Spinal cord (tissue), 10 donors: ENCODE measurements around the gene CNBD2. TPM values are rescaled to one million over a fixed set of nuclear protein-coding genes. Genes with fewer than 3 reads are reported as not detected.
"Not testable (repeated sequence)": the region's sequence is repeated elsewhere in the genome, so short reads cannot be mapped to it uniquely, and the experiment has no call there.

ENCODE experiments used
- DNase-seq, 6 donors: peaks; one replicate each; pipeline versions ENCODE4 v3.0.0 to v3.0.0-alpha.2; 2013 to 2015; ENCODE audit warnings: low spot score in 6 of 6, low read depth in 4 of 6
- H3K27ac ChIP-seq: one replicate; pipeline ENCODE4 v1.5.1; 2013; ENCODE audit warnings: low read depth, low read length, control low read depth
- H3K27me3 ChIP-seq: one replicate; pipeline ENCODE4 v1.6.1; 2013; ENCODE audit warnings: low read length; ENCODE audit not compliant: control insufficient read depth, insufficient read depth
- H3K36me3 ChIP-seq: one replicate; pipeline ENCODE4 v1.6.1; 2013; ENCODE audit warnings: low read length; ENCODE audit not compliant: control insufficient read depth, insufficient read depth
- H3K4me1 ChIP-seq: one replicate; pipeline ENCODE4 v1.6.1; 2013; ENCODE audit warnings: low read length; ENCODE audit not compliant: control insufficient read depth, insufficient read depth
- H3K4me3 ChIP-seq: one replicate; pipeline ENCODE4 v1.5.1; 2013; ENCODE audit warnings: low read depth, low read length, control low read depth
- H3K9me3 ChIP-seq: one replicate; pipeline ENCODE4 v1.6.1; 2013; ENCODE audit warnings: low read length; ENCODE audit not compliant: control insufficient read depth, insufficient read depth
- WGBS: methylation state at CpG from one replicate; pipeline ENCODE4 v1.1.5; 2013; ENCODE audit warnings: missing lambda C conversion rate; ENCODE audit not compliant: insufficient coverage; 5-methylcytosine and 5-hydroxymethylcytosine counted together
- polyA plus RNA-seq, 2 donors: library from polyadenylated mRNA; unstranded; fragments of 120-200 nt; gene quantifications; one replicate each; pipeline ENCODE4 v1.2.1, GENCODE V29; 2013; ENCODE audit not compliant: insufficient read length in 2 of 2
- total RNA-seq, 2 donors: library from RNA; depleted of rRNA in 1 of 2; stranded (reverse); fragments of 120-200 nt in 1 of 2; fragments of >200 nt in 1 of 2; gene quantifications; one replicate each; pipeline versions ENCODE4 v1.2.3 to v1.2.4, GENCODE V29; 2013 to 2014
- donor health status: healthy.

The CNBD2 gene
- total and polyA plus RNA-seq, 4 donors, result 0.41 to 9.8 (median 2.1) TPM

DNA sequence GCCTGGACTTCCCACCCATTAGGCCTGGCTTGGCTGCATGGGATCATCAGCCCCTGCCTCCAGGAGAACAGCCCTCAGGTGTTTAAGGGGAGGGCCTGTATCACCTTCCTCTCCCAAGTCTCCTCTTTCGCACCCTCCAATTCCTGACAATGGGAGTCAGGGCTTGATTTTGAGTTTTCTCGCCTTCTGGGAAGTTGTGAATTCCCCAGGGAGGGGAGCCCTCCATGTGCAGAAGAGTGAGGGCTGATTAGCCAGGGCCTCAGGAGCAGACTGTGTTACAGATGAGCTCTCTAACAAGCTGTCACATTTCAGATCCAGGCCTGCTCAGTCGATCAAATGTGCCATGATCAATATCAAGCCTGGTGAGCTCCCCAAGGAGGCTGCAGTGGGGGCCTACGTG is 42.4 kb downstream of the CNBD2 start:
- DNase-seq, result peak in 1 of 6 donors; percentile 47

DNA sequence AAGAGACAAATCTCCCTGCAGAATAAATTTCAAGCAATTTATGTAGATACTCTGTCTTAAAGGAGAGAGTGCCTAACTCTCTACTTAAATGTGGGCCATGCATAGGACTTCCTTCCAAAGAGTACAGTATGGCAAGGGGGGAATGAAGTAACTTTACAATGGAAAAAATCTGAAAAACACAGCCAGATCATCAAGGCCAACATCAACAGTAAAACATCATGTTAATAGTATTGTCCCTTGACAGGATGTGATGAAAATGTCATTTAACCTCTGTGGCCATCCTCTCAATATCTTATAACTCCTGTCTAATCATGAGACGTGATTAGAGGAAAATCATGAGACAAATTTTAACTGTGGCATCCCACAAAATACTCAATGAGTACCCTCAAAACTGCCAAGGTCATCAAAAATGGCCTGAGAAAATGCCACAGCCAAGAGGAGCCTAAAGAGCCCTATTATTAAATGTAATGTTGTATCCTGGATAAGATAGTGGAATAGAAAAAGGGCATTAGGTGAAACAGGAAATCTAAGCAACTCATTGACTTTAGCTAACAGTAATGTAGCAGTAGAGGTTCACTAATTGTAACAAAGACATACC is 47.5 kb downstream of the CNBD2 start:
- Histone ChIP-seq H3K27ac (no peak overlapping the region), H3K36me3 (no peaks in the 10 kb centered on the region), H3K27me3 (no peaks in the 10 kb centered on the region), H3K4me3 (no peak overlapping the region), H3K4me1 (peaks cover 8% of the 10 kb centered on the region), H3K9me3 (no peaks in the 10 kb centered on the region)
- no CpG with 5 or more reads among the region's 1 CpG for WGBS
- no peak for DNase-seq

More for the DNA sequence above, 42.4 kb downstream of the CNBD2 start:
- H3K27ac ChIP-seq, result no peak overlapping the region
- WGBS, result 64% methylated on average over 3 of the region's 4 CpGs
- H3K9me3 ChIP-seq, result no peaks in the 10 kb centered on the region
- no peaks in the 10 kb centered on the region for H3K36me3 ChIP-seq
- no peaks in the 10 kb centered on the region for H3K4me1 ChIP-seq
- no peaks in the 10 kb centered on the region for H3K27me3 ChIP-seq
- H3K4me3 ChIP-seq, result no peak overlapping the region

DNA sequence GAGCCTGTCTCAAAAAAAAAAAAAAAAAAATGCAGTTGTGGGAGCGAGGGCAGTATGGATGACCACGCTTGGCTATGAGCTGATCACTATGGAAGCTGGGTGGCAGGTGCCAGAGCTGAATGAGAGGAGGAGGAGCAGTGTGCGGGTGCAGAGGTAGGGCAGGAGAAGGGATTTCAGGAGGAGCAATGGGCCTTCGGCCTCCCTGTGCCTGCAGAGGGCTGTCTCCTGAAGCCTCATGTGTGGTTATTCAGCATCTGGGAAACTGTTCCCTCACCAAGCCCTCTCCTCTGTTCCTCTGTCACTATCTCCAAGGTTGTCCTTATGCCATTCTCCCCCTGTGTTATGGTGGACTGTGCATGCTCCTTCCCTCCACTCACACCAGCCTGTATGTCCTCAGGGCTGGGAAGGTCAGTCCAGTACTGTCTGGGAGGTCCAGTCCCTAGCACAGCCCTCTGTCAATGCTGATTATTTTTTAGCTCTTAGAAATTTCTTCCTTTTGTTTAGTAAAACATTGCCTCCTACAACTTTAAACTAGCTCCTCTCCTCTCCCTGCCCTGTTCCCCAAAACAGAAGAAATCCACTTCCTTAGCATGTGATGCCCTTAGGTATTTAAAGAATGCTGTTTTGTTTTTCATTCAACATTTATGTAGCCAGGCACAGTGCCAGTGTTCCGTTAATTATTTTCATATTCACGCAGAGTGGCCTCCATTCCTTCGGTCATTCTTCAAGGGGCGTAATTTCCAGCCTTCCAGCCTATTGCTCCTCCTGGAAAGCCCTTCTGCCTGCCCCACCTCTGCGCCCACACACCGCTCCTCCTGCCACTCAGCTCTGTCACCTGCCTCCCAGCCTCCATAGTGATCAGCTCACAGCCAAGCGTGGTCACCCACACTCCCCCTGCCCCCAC is 48.9 kb downstream of the CNBD2 start:
- no peak overlapping the region for H3K4me3 ChIP-seq
- 77% methylated on average over 8 of the region's 11 CpGs for WGBS
- peaks cover 8% of the 10 kb centered on the region for H3K4me1 ChIP-seq
- H3K9me3 ChIP-seq, result no peaks in the 10 kb centered on the region
- no peaks in the 10 kb centered on the region for H3K27me3 ChIP-seq
- no peaks in the 10 kb centered on the region for H3K36me3 ChIP-seq
- peak overlapping the region; percentile 76 for H3K27ac ChIP-seq
- peak in 2 of 6 donors; percentile 12 to 78 for DNase-seq

DNA sequence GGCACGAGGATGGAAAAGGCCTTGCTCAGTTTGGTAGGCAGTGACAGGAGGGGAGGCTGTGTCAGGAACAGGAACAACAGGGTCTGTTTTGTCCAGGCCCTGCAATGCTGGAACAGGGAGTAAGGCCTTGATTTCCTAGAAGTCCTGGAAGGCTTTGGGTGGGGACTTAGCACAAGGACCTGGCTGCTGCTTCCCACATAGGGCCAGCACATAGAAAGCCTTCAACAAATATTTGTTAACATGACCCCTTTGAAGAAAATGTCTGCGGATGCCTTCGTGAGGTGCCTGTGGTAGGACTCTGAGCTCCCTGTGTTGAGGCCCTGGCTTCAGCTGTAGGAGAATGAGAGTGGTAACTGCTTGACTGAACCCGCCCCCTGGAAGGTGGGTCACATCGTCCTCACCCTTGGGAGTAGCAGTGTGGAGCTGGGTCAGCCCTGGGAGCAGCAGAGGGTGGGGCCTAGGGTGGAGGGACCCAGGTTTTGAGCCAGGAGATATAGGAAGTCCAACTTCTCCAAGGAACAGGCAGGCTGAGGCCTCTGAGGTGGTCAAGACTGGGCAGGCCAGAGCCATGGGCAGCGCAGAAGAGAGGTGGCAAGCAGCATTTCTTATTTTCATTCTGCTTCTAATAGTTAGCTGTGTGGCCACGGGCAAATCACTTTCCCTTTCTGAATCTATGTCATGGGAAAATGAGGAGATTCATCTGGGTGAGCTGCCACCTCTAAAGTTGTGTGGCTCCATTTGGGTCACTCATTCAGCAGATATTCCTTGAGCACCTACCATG is 50.0 kb downstream of the CNBD2 start:
- no peaks in the 10 kb centered on the region for H3K36me3 ChIP-seq

DNA sequence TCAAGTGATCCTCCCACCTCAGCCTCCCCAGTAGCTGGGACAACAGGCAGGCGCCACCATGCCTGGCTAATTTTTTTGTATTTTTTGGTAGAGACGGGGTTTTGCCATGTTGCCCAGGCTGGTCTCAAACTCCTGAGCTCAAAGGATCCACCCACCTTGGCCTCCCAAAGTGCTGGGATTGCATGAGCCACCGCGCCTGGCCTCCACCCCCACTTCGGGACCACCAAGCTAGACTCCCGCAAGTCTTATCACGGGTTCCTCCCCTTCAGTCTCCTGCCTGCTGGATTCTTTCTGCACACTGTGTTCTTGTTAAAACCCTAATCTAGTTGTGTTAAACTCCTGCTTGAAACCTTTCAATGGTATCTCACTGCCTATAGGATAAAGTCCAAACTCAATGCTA is 57.7 kb downstream of the CNBD2 start:
- not testable (repeated sequence) for H3K4me1 ChIP-seq, H3K36me3 ChIP-seq, H3K4me3 ChIP-seq, H3K27me3 ChIP-seq, H3K9me3 ChIP-seq, DNase-seq, H3K27ac ChIP-seq
- WGBS, result 89% methylated on average over 6 of the region's 7 CpGs

More for the DNA sequence above, 50.0 kb downstream of the CNBD2 start:
- no peak for DNase-seq
- peaks cover 8% of the 10 kb centered on the region for H3K4me1 ChIP-seq
- no peaks in the 10 kb centered on the region for H3K27me3 ChIP-seq
- H3K9me3 ChIP-seq, result no peaks in the 10 kb centered on the region
- 73% methylated on average over 4 of the region's 7 CpGs for WGBS
- peak overlapping the region; percentile 76 for H3K27ac ChIP-seq
- H3K4me3 ChIP-seq, result no peak overlapping the region

DNA sequence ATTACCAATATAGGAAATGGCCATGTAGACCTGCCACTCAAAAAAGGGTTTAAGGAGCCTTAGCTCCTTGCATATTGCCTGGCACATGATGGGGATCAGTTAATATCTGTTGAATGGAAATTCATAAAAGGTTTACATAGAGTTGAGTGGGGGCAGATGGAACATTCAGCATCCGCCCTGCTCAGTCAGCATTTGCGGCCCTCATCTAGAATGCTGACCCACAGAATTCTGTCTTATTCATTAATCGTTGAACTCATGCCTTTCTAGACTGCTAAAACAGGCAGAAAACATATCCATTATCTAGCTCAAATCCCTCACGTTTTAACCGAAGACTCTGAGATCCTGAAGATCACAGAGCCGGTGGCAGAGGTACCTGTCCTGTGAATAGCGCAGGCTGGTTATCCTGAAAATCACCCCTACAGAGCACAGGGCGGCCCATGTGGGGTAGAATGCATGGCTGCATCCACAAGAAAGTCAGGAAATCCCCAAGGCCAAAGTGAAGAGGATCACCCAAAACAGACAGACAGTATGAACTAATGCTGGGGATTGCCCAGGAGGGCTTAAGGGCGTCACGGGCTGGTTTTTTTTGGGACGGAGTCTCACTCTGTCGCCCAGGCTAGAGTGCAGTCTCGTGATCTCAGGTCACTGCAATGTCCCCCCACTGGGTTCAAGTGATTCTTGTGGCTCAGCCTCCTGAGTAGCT is 59.9 kb downstream of the CNBD2 start:
- H3K36me3 ChIP-seq, result no peaks in the 10 kb centered on the region
- DNase-seq, result no peak
- 92% methylated on average over 13 of the region's 13 CpGs for WGBS
- H3K27me3 ChIP-seq, result no peaks in the 10 kb centered on the region
- no peaks in the 10 kb centered on the region for H3K4me1 ChIP-seq
- H3K9me3 ChIP-seq, result no peaks in the 10 kb centered on the region
- H3K4me3 ChIP-seq, result no peak overlapping the region
- H3K27ac ChIP-seq, result no peak overlapping the region

DNA sequence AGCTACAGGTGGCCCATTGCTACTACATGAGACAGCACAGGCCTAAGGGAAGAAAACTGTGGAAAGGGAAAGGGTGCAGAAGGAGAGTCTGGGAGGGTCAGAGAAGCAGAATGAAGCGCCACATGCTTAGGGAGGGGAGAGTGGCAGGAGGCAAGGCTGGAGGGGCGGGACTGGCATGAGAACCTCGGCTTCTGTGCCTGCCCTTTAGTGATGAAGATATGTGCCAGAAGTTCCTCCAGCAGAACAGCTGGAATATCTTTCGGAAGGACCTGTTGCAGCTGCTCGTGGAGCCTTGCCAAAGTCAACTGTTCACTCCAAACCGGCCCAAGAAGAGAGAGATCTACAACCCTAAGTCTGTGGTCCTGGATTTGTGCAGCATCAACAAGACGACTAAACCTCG is 61.8 kb downstream of the CNBD2 start:
- WGBS, result 70% methylated on average over 6 of the region's 8 CpGs
- H3K27ac ChIP-seq, result no peak overlapping the region
- H3K27me3 ChIP-seq, result no peaks in the 10 kb centered on the region
- H3K4me3 ChIP-seq, result no peak overlapping the region
- H3K9me3 ChIP-seq, result no peaks in the 10 kb centered on the region
- peak in 1 of 6 donors; percentile 46 for DNase-seq
- H3K4me1 ChIP-seq, result no peaks in the 10 kb centered on the region
- no peaks in the 10 kb centered on the region for H3K36me3 ChIP-seq

DNA sequence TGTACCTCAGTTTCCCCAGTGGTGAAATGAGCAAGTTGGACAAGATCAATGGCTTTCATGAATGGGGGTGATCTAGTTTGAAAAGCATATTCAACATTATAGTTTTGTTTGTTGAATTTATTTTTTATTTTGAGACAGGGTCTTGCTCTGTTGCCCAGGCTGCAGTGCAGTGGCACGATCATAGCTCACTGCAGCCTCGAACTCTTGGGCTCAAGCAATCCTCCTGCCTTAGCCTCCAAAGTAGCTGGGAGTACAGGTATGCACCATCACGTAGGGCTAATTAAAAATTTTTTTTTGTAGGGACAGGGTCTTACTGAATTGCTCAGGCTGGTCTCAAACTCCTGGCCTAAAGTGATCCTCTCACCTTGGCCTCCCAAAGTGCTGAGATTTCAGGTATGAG is 63.4 kb downstream of the CNBD2 start:
- no peaks in the 10 kb centered on the region for H3K4me1 ChIP-seq
- H3K9me3 ChIP-seq, result no peaks in the 10 kb centered on the region
- DNase-seq, result no peak
- H3K27me3 ChIP-seq, result no peaks in the 10 kb centered on the region
- H3K27ac ChIP-seq, result no peak overlapping the region
- 88% methylated on average over 3 of the region's 3 CpGs for WGBS
- H3K4me3 ChIP-seq, result no peak overlapping the region
- H3K36me3 ChIP-seq, result no peaks in the 10 kb centered on the region

DNA sequence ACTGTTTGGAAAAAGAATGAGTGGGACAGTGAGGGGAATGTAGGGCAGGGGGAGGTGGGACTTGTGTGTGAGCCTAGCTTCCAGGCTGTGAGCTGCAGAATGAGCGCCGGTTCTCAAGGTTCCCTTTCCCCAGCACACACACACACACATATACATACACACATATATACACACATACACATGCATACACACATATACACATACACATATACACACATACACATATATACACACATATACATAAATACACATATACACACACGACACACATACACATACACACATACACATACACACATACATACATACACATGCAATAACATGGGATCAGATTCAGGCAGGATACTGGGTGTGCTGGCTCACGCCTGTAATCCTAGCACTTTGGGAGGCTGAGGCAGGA is 66.5 kb downstream of the CNBD2 start:
- Histone ChIP-seq H3K4me1 (no peaks in the 10 kb centered on the region), H3K27ac (no peak overlapping the region), H3K4me3 (no peak overlapping the region), H3K27me3 (no peaks in the 10 kb centered on the region), H3K36me3 (no peaks in the 10 kb centered on the region), H3K9me3 (no peaks in the 10 kb centered on the region)
- DNase-seq, result no peak
- WGBS, result 95% methylated on average over 4 of the region's 4 CpGs
